GM10847 (cell line): ENCODE measurements around the gene KLF13.

ENCODE experiments used
- POLR2A ChIP-seq: IDR thresholded peaks from 2 replicates; pipeline ENCODE4 v1.6.1; 2011; ENCODE audit not compliant: insufficient read length; ENCODE audit errors: extremely low read depth

KLF13 gene

GRCh38 chr15:31322504-31322903 lies 4.1 kb upstream of the KLF13 start:
- no peak for TF ChIP-seq POLR2A

GRCh38 chr15:31323627-31324026 lies 3.0 kb upstream of the KLF13 start:
- TF ChIP-seq POLR2A = no peak

GRCh38 chr15:31324186-31324585 lies 2.4 kb upstream of the KLF13 start:
- no peak for TF ChIP-seq POLR2A

- TF ChIP-seq POLR2A = no peak
These were observed 1.6 kb upstream of the KLF13 start for GRCh38 chr15:31324806-31325594.

GRCh38 chr15:31325595-31326155 lies 960 bp upstream of the KLF13 start:
- no peak for TF ChIP-seq POLR2A

- TF ChIP-seq POLR2A = peak; percentile 74
These were observed 437 bp downstream of the KLF13 start for GRCh38 chr15:31326875-31327668.

GRCh38 chr15:31327669-31328427 lies 1.2 kb downstream of the KLF13 start:
- TF ChIP-seq POLR2A = peak; percentile 32

- no peak for TF ChIP-seq POLR2A
These were observed 1.9 kb downstream of the KLF13 start for GRCh38 chr15:31328428-31328968.

GRCh38 chr15:31328969-31329639 lies 2.5 kb downstream of the KLF13 start:
- no peak for TF ChIP-seq POLR2A

GRCh38 chr15:31329640-31330010 lies 3.0 kb downstream of the KLF13 start:
- TF ChIP-seq POLR2A = no peak

GRCh38 chr15:31330111-31330785 lies 3.6 kb downstream of the KLF13 start:
- no peak for TF ChIP-seq POLR2A

GRCh38 chr15:31330836-31331235 lies 4.2 kb downstream of the KLF13 start:
- TF ChIP-seq POLR2A = no peak

GRCh38 chr15:31331389-31331788 lies 4.8 kb downstream of the KLF13 start:
- TF ChIP-seq POLR2A = no peak
